DMS53 treated with DMSO at 0.1 percent for 48 hours (cell line): ENCODE results near the gene ELFN2.

Experiments used
- DNase-seq: peaks from one replicate; lab custom pipeline; 2025; ENCODE audit not compliant: unreplicated experiment; lab: John Stamatoyannopoulos, UW

ELFN2 gene

DNA sequence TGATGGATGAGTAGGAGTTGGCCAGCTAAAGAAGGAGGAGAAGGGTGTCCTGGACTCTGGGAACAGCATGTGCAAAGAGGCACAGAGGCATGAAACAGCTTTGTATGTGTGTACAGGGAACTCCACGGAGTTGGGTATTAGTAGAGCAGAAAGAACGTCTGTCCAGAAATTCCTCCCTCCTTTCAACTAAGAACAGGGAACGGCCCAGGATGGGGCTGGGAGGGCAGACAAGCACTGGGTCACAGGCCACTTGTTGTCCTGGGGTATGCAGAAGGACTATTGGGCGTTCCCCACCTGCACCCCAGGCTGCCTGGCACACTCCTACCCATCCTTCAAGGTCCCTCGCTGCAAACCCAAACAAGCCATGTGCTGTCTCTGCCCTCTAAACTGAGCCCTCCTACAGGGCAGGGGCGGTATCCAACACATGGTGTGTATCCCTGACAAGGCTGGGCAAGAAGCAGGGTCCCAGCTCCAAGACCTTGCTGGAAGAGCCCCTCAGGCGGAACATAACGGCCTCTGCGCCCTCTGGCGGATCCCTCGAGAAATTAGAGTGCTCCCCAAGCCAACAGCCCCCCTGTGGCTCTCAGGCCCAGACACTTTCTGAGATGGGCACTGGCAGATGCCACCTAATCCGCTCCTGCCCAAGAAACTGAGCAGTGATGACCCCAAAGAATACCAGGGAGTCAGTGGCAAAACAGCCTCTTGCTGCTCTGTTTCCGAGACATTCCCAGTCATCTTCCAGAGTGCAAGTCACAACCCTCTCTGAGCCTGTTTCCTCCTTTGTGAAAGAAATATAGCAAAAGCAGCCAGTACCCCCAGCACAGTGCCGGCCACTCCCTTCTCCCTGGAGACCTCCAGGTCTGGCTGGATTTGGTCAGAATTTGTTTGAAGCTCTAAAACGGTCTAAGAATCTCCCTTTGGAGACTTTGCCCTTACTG lies 1.6 kb upstream of the ELFN2 start:
- no peak for DNase-seq

DNA sequence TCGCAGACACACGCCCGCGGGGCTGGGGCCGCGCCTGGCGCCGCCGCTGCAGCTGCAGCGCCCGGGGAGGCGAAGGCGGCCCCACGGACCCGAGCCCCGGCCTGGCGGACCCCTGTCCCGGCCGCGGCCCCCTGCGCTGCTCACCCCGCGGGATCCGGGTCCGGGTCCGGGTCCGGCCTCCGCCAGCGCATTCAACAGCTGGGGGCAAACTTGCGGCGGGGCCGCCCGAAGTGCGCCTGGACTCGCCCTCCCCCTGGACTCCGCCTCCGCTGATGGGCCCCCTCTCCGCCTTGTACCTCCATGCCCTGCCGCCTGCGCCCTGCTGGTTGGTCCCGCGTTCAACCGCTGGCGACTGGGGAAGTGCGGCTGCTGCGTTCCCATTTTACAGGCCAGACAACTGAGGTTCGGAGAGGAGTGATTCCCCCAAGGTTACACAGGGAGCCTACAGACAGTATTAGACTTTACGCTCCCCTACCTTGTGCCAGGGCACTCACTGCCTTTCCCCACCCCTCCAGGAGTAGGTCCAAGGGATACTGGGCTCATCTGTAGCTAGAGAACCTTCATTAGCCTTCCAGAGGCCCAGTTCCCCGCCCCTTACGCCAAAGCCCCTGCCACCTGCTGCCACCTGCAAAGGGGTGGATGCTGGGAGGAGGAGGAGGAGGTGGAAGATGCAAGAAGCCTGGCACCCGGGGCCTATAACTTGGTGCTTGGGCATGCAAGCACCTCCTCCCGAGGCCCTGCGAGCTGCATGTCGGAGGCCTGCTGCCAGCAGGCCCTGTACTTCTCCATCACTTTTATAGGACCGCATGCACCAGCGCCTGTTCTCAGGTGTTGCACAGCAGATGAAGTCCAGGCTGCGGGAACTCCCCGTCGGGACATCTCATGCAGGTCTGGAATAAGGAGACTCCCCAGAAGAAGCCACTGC lies 694 bp upstream of the ELFN2 start:
- DNase-seq, result no peak

DNA sequence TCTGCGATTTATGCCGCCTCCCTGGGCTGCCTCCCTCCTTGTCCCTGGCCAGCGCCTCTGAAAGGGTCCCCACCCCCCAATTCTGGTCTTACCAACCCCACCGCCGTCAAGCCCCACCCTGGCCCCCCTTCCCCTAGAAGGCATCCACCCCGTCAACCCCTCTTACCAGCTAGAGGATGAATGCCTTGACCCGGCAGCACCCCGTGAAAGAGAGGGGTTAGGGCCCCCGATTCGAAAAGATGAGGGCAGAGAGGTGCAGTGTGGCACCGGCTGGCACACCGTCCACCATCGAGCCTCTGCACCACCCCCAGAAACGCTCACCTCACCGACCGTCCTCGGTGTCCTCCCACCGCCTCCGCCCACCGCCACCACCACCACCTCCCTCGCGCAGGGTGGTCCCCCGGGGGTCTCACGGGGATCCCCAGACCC lies 559 bp downstream of the ELFN2 start:
- DNase-seq, result no peak

DNA sequence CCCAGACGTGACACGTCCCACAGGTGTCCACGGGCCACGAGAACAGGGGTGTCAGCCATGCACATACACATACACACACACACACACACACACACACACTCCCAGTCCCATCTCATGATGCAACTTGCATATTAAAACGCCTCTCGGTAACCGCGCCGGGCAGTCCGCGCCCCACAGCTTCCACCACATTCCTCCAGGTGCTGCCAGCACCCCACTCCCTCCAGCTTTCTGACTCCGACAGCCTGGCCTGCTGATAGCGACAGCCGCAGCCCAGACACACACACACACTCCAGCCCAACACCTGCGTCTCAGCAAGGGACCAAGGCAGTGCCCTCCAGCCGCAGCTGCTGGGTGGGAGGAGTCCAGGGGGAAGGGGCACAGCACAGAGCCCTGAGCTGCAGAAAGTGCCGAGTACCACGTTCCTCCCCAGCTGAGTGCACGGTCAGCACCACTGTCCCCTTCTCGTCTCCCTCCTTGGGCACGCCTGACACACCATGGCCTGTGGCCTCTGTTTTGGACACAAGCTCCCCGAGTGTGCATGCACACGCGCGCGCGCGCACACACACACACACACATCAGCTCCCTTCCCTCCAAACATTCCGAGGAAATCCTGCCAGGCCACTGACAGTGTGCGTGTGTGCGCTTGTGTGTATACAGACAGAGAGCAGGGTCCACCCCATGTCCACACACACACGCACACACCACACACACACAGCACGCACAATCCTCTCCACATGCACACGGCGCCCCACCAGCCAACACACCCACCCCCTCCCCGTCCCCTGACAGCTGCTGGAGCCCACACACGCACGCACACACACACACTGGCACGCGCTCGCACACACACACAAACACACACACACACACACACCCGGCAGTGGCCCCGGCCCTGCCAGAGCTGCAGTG lies 1.2 kb downstream of the ELFN2 start:
- no peak for DNase-seq

DNA sequence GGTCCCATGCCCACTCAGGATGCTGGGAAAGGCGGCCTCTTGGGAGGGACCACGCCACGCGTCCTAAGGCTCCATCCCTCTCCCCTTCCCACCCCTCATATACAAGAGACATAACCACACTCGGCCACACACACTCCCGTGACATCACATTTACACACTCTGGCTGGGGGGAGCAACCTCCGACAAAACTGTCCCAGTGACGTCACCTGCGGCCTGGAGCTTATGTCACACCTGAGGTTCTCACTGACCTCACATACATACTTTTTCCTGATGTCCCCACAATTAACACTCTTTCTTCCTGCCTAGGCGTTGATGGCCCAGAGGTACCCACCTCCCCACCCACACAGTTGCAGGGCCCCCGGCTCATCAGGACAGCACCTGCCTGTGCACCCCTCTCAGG lies 1.9 kb downstream of the ELFN2 start:
- no peak for DNase-seq

DNA sequence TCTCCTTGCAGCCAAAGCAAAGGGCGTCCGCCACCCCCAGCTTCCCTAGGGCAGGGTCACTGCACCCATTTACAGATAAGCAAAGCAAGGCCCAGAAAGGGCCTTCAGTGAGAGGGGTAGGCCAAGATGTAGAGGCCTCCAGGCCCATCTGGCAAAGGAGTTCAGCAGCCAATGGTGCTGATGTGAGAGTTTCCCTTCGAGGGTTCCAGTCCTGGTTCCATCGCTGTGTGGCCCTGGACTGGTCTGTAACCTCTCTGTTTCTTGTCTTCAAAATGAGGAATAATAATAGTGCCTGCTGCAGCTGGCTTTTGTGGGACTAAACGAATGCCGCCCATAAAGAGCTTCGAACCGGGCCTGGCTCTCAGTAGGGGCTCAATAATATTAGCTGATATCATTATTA lies 4.0 kb downstream of the ELFN2 start:
- no peak for DNase-seq

DNA sequence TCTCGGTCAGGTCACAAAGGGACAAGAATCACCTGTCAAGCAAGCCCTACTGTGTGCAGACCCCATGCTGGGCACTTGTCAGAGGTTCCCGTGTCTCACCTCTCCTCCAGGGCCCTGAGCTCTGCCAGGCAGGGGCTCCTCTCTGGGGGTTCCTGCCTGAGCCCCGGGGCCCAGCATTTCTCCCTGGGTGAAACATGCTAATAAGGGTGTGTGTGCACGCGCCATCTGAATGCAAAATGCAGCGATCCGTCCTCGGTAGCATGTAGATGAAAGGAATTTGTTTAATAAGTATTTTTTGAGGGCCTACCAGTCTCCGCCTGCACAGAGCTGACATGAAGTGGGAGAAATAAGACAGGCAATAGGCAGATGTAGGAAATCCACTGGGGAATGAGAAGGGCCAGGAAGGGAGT lies 5.8 kb downstream of the ELFN2 start:
- DNase-seq, result no peak

DNA sequence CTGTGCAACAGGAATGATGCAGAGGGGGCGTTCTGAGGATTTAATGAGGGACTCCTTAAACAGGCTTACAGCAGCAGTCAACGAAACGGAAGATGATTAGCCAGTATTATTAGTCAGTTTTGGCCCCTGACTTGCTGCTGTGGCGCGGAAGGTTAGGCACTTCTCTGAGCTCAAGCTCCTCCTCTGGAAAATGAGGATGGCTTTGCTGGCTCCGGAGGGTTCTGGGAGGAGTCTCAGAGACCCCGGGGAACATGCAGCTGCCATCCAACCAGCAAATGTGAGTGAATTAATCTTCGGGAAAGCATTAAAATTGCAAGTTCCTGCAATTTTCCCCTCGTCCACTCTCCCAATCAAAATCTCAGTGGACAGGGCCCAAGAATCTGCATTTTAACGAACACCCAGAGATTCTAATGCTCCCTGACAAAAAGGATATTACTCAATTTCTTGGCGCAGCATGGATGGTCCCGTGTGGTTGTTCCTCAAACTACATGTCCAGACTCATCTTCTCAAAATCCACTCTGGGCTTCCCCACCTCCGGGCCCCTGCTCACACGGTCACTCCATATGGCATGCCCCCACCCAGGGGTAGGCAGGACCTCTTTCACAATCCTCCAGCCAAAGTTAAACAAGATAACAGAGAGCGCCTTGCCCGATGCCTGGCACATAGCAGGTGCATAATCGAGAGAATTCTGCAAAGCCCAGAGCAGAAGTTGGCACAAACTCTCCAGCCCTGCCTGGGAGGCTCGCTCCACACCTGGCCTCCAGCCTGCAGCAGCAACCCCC lies 6.4 kb downstream of the ELFN2 start:
- DNase-seq, result no peak

DNA sequence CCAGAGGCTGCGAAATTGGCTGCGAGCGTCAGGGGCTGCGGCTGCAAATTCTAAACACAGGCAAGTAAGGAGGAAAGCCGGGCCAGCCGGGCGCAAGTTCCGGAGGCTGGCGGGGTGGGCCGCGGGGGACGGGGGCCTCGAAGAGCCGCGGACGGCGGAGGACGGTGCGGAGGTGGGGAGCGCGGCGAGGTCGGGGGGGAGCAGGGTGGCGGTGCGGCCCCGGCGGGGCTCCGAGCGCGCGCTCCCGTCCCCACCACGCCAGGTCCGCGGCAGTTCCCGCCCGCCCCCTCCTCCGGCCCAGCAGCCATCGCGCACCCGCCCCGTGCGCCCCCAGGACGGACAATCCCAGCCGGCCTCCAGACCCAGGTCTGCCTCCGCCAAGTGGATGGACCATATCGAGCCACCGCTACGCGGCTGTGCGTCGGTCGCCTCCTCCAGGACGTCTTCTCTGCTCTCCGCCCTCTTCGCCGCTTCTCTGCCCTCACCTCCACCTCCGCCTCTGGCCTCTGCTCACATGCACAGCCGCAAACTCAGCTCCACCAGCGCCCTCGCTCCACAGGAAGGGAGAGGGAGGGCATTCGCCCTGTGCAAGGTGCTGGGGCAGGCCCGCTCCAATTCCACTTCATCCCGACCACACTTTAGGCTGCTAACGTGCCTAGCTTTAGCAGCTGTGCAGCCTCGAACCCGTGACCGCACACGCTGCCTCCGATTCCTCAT lies 7.2 kb downstream of the ELFN2 start:
- DNase-seq, result no peak

DNA sequence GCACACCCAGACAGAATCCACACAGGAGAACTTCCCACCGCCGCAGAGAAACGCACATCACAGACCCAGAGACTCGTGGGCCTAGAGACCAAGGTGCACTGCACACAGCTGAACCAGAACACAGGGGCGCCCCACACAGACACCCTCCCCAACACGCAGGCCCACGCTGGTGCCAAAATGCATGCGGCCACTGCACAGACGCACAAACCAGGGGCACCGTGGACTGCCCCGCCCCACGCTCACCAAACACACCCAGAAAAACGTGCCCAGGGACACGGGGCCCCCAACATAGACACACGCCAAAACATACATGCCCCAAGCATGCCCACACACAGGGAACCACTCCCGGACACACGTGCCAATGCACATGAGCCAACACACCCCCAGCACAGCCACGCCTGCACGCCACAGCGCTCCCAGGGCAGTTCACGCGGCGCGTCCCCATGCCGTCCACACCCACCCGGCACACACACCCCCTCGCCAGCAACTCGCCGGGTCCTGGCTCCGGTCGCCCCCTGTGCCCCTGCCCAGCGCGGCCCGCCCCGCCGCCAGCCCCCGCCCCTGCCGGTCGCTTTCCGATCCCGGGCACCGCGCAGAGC lies 7.8 kb downstream of the ELFN2 start:
- DNase-seq, result no peak

DNA sequence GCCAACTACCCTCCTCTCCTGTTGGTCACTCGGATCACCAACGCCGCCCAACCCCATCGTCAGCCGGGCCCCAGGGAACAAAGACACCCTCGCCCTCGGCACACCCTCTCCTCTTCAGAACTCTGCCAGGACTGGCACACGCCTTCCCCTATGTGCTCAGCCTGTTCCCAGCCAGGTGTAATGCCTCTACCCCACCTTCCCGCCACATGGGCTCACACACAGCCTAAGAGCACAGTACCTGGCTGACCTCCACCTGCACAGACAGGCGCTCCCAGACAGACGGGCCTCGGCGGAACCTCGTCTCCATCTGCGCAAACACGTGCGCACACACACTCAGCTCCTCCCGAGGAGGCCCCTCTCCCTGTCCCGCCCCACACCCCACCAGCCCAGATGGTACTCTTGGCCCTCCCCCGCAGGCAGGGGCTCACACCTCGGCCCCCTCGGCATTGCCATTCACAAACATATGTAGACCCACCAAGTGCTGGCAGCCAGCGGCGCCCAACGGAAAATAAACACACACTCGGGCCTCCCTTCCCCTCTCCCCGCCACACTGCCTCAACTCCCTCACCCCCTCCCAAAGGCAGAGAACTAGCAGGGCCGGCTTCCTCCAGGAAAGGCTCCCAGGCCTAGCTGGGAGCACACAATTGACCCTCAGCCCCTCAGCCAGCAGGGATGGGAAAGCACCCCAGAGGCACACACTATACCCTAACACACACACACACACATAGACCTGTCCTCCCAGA lies 8.5 kb downstream of the ELFN2 start:
- DNase-seq, result no peak

DNA sequence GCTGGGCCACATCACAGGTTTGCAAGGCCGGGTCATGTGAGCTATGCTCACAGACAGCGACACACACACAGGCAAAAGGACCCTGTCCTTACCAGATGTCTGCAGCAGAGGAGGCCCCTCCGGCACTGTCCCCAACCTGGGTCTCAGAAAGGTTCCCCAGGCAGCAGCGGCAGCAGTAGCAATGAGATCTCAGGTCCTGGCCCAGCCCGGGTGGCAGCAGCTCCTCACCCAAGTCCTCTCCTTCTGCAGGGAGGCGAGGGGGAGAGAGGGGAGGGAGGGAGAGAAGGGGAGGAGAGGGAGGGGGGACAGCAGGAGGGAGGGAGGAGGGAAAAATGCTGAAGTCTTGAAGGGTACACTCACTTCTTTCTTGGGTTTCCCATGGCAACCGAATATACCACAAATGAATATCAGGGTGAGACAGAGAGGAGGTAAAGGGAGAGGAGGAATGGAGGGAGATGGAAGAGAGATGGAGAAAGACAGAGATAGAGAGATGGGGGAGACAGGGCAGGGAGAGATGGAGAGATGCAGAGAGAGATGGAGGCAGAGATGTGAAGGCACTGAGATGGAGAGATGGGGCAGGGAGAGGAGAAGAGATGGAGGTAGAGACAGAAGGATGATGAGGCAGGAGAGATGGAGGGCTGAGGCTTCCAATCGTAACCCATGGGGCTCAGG lies 9.5 kb downstream of the ELFN2 start:
- no peak for DNase-seq

DNA sequence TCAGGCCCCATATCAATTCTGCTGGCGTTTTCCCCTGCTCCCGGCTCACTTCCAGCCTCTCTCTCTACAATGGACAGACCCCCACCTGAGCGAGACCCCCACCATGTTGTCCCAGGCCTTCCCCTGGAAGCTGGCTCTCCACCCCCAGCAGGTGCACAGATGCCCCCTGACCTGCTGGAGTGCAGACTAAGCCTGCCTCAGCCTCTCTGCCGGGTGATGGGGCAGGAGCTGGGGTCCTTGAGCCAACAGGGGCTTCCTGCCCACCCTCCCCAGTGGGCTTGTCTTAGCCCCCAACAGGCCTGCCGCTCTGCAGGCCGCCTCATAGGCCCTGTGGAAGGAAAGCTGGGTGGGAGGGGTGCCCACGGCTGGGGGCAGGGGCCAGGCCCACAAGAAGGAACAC lies 10.0 kb downstream of the ELFN2 start:
- DNase-seq, result no peak

DNA sequence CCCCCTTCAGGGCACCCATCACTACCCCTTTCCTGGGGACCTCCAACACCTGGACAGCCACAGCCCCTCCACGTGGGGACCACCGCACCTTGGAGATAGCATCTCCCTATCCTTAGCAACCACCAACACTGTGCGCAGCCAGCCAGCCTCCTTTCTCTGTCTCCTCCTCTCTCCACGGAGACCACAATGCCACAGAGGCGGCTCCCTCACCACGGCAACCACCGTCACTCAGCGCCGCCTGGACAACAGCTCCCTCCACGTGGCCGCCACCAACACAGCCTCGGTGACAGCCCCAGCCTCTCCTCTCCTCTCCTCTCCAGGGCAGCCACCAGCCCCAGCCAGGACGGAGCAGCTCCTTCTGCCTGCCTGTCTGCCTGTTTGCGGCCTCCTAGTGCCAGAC lies 10.5 kb downstream of the ELFN2 start:
- DNase-seq, result no peak

DNA sequence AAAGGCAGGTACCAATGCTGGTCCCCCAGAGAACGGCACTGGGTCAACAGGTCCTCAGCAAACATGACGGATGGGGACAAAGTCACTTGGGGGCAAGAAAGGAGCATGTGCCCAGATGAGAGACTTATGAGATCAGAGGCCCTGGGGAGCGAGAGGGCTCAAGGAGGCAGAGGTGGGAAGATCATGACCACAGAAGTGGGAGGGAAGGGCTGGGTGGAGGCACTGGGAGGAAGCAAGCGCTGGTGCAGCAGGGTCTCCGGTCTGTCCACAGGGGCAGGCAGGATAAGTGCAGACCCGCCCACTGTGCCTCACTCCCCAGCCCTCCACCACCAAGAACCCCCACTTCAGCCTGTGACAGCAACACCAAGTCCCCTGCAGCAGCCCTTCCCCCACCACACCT lies 10.9 kb downstream of the ELFN2 start:
- DNase-seq, result no peak

DNA sequence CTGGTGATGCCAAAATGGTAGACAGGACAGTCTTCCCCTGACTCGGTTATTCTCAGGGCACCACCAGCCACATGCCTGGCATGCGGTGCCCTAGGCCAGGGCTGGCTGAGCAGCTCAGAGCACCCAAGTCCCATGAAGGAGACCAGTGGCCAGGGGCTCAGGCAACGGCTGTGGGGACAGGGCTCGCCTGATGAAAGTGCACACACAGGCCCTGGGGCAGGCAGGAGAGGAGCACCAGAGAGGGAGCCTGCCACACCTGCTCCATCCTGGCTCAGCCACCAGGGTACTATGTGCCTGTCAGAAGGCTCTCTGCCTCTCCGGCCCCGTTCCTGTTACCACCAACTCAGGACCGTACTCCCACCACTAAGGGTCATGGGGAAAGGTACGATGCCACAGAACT lies 12.1 kb downstream of the ELFN2 start:
- DNase-seq, result no peak

DNA sequence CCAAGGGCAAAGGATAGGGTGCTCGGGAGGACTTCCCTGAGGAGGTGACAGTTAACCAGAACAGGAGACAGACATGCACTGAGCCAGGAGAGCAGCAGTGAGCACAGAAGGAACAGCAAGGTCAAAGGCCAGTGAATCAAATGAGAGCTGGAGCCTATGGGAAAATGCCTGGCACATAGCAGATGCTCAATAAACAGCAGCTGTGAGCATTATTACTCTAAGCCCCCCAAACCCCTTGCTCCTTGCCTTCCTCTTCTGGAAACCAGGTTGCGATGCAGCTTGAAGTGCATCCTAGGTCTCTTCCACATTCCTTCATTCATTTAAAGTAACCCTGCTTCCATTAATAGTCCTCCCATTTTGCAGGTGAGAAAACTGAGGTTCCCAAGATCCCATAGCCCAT lies 13.0 kb downstream of the ELFN2 start:
- no peak for DNase-seq

DNA sequence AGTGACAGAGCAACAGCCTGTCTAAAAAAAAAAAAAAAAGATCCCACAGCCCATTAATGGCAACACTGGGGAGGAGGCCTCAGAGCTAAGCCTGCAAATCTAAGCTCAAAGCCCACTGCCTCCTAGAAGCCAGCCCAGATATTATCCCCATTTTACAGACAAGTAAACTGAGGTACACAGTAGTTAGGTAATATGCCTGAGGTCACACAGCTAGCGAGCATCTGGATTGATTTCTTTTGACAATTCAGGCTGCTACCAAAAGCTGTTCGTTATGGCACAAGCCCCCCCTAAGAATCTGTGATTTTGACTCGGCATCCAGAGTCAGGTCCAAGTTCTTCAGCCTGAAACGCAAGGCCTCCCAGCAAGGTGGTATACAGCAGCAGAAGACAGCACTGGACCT lies 13.7 kb downstream of the ELFN2 start:
- DNase-seq, result no peak
